Measurements from ENCODE around the gene OR2L5. TPM values are rescaled to one million over a fixed set of nuclear protein-coding genes. Genes with fewer than 3 reads are reported as not detected.

OR2L5 gene
- total and polyA plus RNA-seq, 12 donors, result not detected

DNA sequence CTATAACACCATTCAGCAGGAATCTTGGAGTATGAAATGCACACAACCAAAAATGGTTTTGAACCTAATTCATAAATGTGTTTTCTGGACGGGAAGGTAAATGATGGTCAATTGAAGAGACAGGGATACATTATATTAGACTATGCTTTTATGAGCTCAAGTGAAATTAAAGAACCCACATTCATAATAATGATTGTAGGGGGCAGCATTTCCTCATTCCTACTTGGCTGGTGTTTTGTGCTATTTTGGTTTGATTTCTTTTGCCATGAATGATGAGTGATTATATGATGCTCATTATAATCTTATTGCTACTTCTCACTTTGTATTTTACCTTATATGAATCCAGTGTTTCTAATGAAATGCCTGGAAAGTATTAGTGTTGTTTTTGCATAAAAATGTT lies 33.5 kb downstream of the OR2L5 start:
- Histone ChIP-seq H3K36me3 (no peaks in the 10 kb centered on the region), H3K4me1 (no peaks in the 10 kb centered on the region), H3K9me3 (peaks cover 0 to 17% (median 0%) of the 10 kb centered on the region in 11 donors), H3K27ac (no peak overlapping the region), H3K27me3 (no peaks in the 10 kb centered on the region), H3K4me3 (no peak overlapping the region)
- ATAC-seq, result no peak
- WGBS, 2 donors, result 48 to 51% methylated on average over 1 of the region's 1 CpG
- TF ChIP-seq CTCF (IDR thresholded peaks at IDR 0.05), result no peak
- no peak for DNase-seq
- intact Hi-C loops (cut with DNase I), result no loop called here

- H3K9me3 ChIP-seq, result peaks cover 0 to 38% (median 3%) of the 10 kb centered on the region in 11 donors
- H3K4me1 ChIP-seq, result no peaks in the 10 kb centered on the region
- no peak for TF ChIP-seq CTCF (IDR thresholded peaks at IDR 0.05)
- no peak overlapping the region for H3K4me3 ChIP-seq
- intact Hi-C loops (cut with DNase I), result no loop called here
- DNase-seq (no peak), ATAC-seq (no peak)
- H3K36me3 ChIP-seq, result no peaks in the 10 kb centered on the region
- H3K27ac ChIP-seq, result no peak overlapping the region
- H3K27me3 ChIP-seq, result no peaks in the 10 kb centered on the region
Observed at GRCh38 chr1:248054671-248055070, 41.2 kb downstream of the OR2L5 start.

GRCh38 chr1:248055261-248055660 lies 41.8 kb downstream of the OR2L5 start:
- intact Hi-C loops (cut with DNase I), result no loop called here
- H3K9me3 ChIP-seq, result peaks cover 0 to 38% (median 3%) of the 10 kb centered on the region in 11 donors
- no peak overlapping the region for H3K27ac ChIP-seq
- H3K27me3 ChIP-seq, result no peaks in the 10 kb centered on the region
- H3K4me1 ChIP-seq, result no peaks in the 10 kb centered on the region
- H3K36me3 ChIP-seq, result no peaks in the 10 kb centered on the region
- WGBS, 2 donors, result 53 to 57% methylated on average over 2 of the region's 2 CpGs
- TF ChIP-seq CTCF (IDR thresholded peaks at IDR 0.05), result no peak
- DNase-seq (no peak), ATAC-seq (no peak)
- H3K4me3 ChIP-seq, result no peak overlapping the region

- no peak for ATAC-seq
- Histone ChIP-seq H3K36me3 (no peaks in the 10 kb centered on the region), H3K27me3 (no peaks in the 10 kb centered on the region), H3K4me3 (no peak overlapping the region), H3K9me3 (peaks cover 0 to 25% (median 0%) of the 10 kb centered on the region in 11 donors), H3K4me1 (no peaks in the 10 kb centered on the region), H3K27ac (no peak overlapping the region)
- 76 to 79% methylated on average over 2 of the region's 2 CpGs for WGBS, 2 donors
- TF ChIP-seq CTCF (IDR thresholded peaks at IDR 0.05), result no peak
- intact Hi-C loops (cut with DNase I), result no loop called here
- DNase-seq, result no peak
Observed at GRCh38 chr1:248065071-248065470, 51.6 kb downstream of the OR2L5 start.

GRCh38 chr1:248065604-248066003 lies 52.1 kb downstream of the OR2L5 start:
- Histone ChIP-seq H3K27me3 (no peaks in the 10 kb centered on the region), H3K27ac (no peak overlapping the region), H3K9me3 (peaks cover 0 to 25% (median 0%) of the 10 kb centered on the region in 11 donors), H3K4me3 (no peak overlapping the region), H3K4me1 (no peaks in the 10 kb centered on the region), H3K36me3 (no peaks in the 10 kb centered on the region)
- no peak for TF ChIP-seq CTCF (IDR thresholded peaks at IDR 0.05)
- no peak for DNase-seq
- 93 to 99% methylated on average over 3 of the region's 3 CpGs for WGBS, 2 donors
- ATAC-seq, result no peak
- intact Hi-C loops (cut with DNase I), result no loop called here
